HUES48 (cell line): ENCODE measurements around the gene FRG2C.
"Not testable (repeated sequence)": the region's sequence is repeated elsewhere in the genome, so short reads cannot be mapped to it uniquely, and the experiment has no call there.

ENCODE experiments used
- H3K27ac ChIP-seq: one replicate; pipeline ENCODE4 v1.7.0; 2013; ENCODE audit warnings: low read depth, low read length, inconsistent platforms
- H3K27me3 ChIP-seq: 2 replicates; pipeline ENCODE4 v1.6.1; 2013; ENCODE audit warnings: mild to moderate bottlenecking, low read length; ENCODE audit not compliant: control insufficient read depth, insufficient read depth
- H3K36me3 ChIP-seq: 2 replicates; pipeline ENCODE4 v1.6.1; 2013; ENCODE audit warnings: low read length; ENCODE audit not compliant: control insufficient read depth, insufficient read depth
- H3K4me1 ChIP-seq: 2 replicates; pipeline ENCODE4 v1.6.1; 2013; ENCODE audit warnings: mild to moderate bottlenecking, low read length; ENCODE audit not compliant: control insufficient read depth, insufficient read depth
- H3K4me3 ChIP-seq: 2 replicates; pipeline ENCODE4 v1.5.1; 2013; ENCODE audit warnings: mild to moderate bottlenecking, low read depth, low read length
- H3K9ac ChIP-seq: 2 replicates; pipeline ENCODE4 v1.6.1; 2013; ENCODE audit warnings: mild to moderate bottlenecking, low read depth, low read length, moderate library complexity
- H3K9me3 ChIP-seq: 2 replicates; pipeline ENCODE4 v1.6.1; 2013; ENCODE audit warnings: low read length; ENCODE audit not compliant: control insufficient read depth, insufficient read depth

Gene FRG2C

GRCh38 chr3:75670298-75671286 is 6.5 kb downstream of the FRG2C start:
- H3K27me3 ChIP-seq, result peaks cover 81% of the 10 kb centered on the region
- H3K4me3 ChIP-seq, result peak overlapping the region; percentile 76
- not testable (repeated sequence) for H3K36me3 ChIP-seq, H3K9ac ChIP-seq, H3K4me1 ChIP-seq, H3K27ac ChIP-seq
- H3K9me3 ChIP-seq, result peaks cover 13% of the 10 kb centered on the region

- H3K36me3 ChIP-seq, H3K27ac ChIP-seq, H3K4me1 ChIP-seq, H3K9ac ChIP-seq: not testable (repeated sequence)
- Histone ChIP-seq H3K9me3 (peaks cover 14% of the 10 kb centered on the region), H3K4me3 (peak overlapping the region; percentile 76), H3K27me3 (peaks cover 72% of the 10 kb centered on the region)
These were observed 7.4 kb downstream of the FRG2C start for GRCh38 chr3:75671287-75672139.

GRCh38 chr3:75672140-75672775 is 8.1 kb downstream of the FRG2C start:
- not testable (repeated sequence) for H3K36me3 ChIP-seq, H3K27ac ChIP-seq, H3K4me1 ChIP-seq, H3K9me3 ChIP-seq, H3K9ac ChIP-seq
- H3K4me3 ChIP-seq, result peak overlapping the region; percentile 76
- H3K27me3 ChIP-seq, result peaks cover 64% of the 10 kb centered on the region

- H3K4me1 ChIP-seq, H3K4me3 ChIP-seq, H3K27me3 ChIP-seq, H3K36me3 ChIP-seq, H3K27ac ChIP-seq, H3K9me3 ChIP-seq, H3K9ac ChIP-seq: not testable (repeated sequence)
These were observed 19.8 kb downstream of the FRG2C start for GRCh38 chr3:75683965-75684364.

GRCh38 chr3:75687323-75687722 is 23.2 kb downstream of the FRG2C start:
- Histone ChIP-seq H3K9me3 (no peaks in the 10 kb centered on the region), H3K9ac (no peak overlapping the region), H3K27ac (no peak overlapping the region), H3K27me3 (no peaks in the 10 kb centered on the region), H3K4me1 (no peaks in the 10 kb centered on the region), H3K4me3 (no peak overlapping the region), H3K36me3 (no peaks in the 10 kb centered on the region)

GRCh38 chr3:75692061-75692460 is 27.9 kb downstream of the FRG2C start:
- Histone ChIP-seq H3K27me3 (no peaks in the 10 kb centered on the region), H3K9me3 (no peaks in the 10 kb centered on the region; the same call in 1 of the 2 replicates), H3K27ac (no peak overlapping the region), H3K4me1 (no peaks in the 10 kb centered on the region), H3K36me3 (no peaks in the 10 kb centered on the region), H3K4me3 (no peak overlapping the region), H3K9ac (no peak overlapping the region)
